K562 (cell line): ENCODE measurements around the gene PPARG. TPM values are rescaled to one million over a fixed set of nuclear protein-coding genes. Genes with fewer than 3 reads are reported as not detected.

Experiments
- BRD4 ChIP-seq: fragments of 200-600 bp; sonication (generic); IDR thresholded peaks from 2 replicates; pipeline ENCODE4 v1.6.1; 2017; ENCODE audit warnings: inconsistent platforms
- DDX20 ChIP-seq: fragments of 450-650 bp; IDR thresholded peaks from 2 replicates; pipeline ENCODE4 v1.6.1; 2016; ENCODE audit warnings: missing genetic modification characterization, low read depth, mild to moderate bottlenecking, missing compliant biosample characterization, moderate library complexity
- HLTF ChIP-seq: fragments of 450-650 bp; IDR thresholded peaks from 2 replicates; pipeline ENCODE4 v1.6.1; 2016
- HNRNPH1 ChIP-seq: fragments of 200-400 bp; formaldehyde crosslinking; optimal IDR thresholded peaks from 2 replicates; pipeline ENCODE3; 2017; ENCODE audit warnings: low read depth, mild to moderate bottlenecking, low read length, moderate library complexity
- IFI16 ChIP-seq: fragments of 250-450 bp; sonication (Bioruptor Pico); IDR thresholded peaks from 2 replicates; pipeline ENCODE4 v2.1.2; 2022; ENCODE audit warnings: mild to moderate bottlenecking, inconsistent platforms
- MAFK ChIP-seq: IDR thresholded peaks from 2 replicates; pipeline ENCODE4 v1.6.1; 2011; ENCODE audit warnings: low read length, improper control_type of control experiment
- PHB ChIP-seq: fragments of 250-450 bp; sonication (Bioruptor Pico); IDR thresholded peaks from 2 replicates; pipeline ENCODE4 v1.5.0; 2021
- PKNOX1 ChIP-seq: fragments of 450-650 bp; IDR thresholded peaks from 2 replicates; pipeline ENCODE4 v1.6.1; 2016
- SETDB1 ChIP-seq: IDR thresholded peaks from one replicate; pipeline ENCODE4 v1.6.1; 2012; ENCODE audit warnings: low read length, control low read depth, inconsistent platforms
- SMAD1 ChIP-seq: fragments of 150-350 bp; IDR thresholded peaks from 2 replicates; pipeline ENCODE4 v1.6.1; 2014; ENCODE audit warnings: low read length, low read depth; ENCODE audit not compliant: partially characterized antibody
- TAF1 ChIP-seq: IDR thresholded peaks from 2 replicates; pipeline ENCODE4 v1.6.1; 2011; ENCODE audit warnings: mild to moderate bottlenecking, low read length, moderate library complexity; ENCODE audit not compliant: insufficient read depth, control insufficient read depth, severe bottlenecking; ENCODE audit errors: extremely low read depth
- ZNF121 ChIP-seq: sonication (generic); formaldehyde crosslinking; conservative IDR thresholded peaks from 2 replicates; pipeline ENCODE4 v1.8.0; 2022; ENCODE audit warnings: missing genetic modification reagents
- ZNF134 ChIP-seq: fragments of 250-450 bp; sonication (Bioruptor Pico); conservative IDR thresholded peaks from 2 replicates; pipeline ENCODE4 v1.4.0; 2020
- ZNF316 ChIP-seq: fragments of 450-650 bp; IDR thresholded peaks from 2 replicates; pipeline ENCODE4 v1.6.1; 2016
- ZNF318 ChIP-seq, 2 experiments: fragments of 450-650 bp; IDR thresholded peaks; 2 replicates each; pipeline ENCODE4 v1.6.1; 2016; ENCODE audit warnings: mild to moderate bottlenecking in 2 of 2, borderline replicate concordance in 1 of 2, low read depth in 1 of 2, moderate library complexity in 1 of 2
- ZNF589 ChIP-seq: fragments of 200-800 bp; sonication (Bioruptor generic); IDR thresholded peaks from 2 replicates; pipeline ENCODE4 v1.6.1; 2016; ENCODE audit warnings: low read depth, missing genetic modification characterization, missing compliant biosample characterization
- ZNF764 ChIP-seq: fragments of 250-450 bp; sonication (Bioruptor Pico); IDR thresholded peaks from 2 replicates; pipeline ENCODE4 v1.4.0; 2020; ENCODE audit warnings: low read depth, mild to moderate bottlenecking, moderate library complexity
- polyA plus RNA-seq, 8 experiments: library from polyadenylated mRNA; depleted of rRNA in 4 of 8; stranded (reverse) in 5 of 8; unstranded in 3 of 8; fragments of >200 nt; fragmentation: Nextera tagmentation in 2 of 8; fragmentation: Illumina TruSeq in 1 of 8; extraction: Ambion mirVana in 2 of 8; extraction: Trizol in 1 of 8; gene quantifications; 2 replicates each; pipeline versions ENCODE4 v1.2.1 to v1.2.3, GENCODE V29; 2011 to 2014; ENCODE audit warnings: inconsistent platforms in 1 of 8, missing spikeins in 1 of 8
- total RNA-seq, 7 experiments: library from RNA; depleted of rRNA in 6 of 7; stranded (reverse); fragments of >200 nt in 6 of 7; fragmentation: Illumina TruSeq in 2 of 7; extraction: Trizol in 2 of 7; gene quantifications; 2 replicates each; pipeline versions ENCODE4 v1.2.1 to v1.2.3, GENCODE V29; 2011 to 2021; ENCODE audit warnings: low replicate concordance in 1 of 7
- TF ChIP-seq, protein P1 (sequence below): fragments of 450-650 bp; IDR thresholded peaks from 2 replicates; pipeline ENCODE4 v1.6.1; 2016; ENCODE audit warnings: borderline replicate concordance

PPARG gene
- total and polyA plus RNA-seq, 9 of the 15 experiments (the other 6 are each of a cell fraction or from before 2014, with no cell fraction given) = not detected

DNA sequence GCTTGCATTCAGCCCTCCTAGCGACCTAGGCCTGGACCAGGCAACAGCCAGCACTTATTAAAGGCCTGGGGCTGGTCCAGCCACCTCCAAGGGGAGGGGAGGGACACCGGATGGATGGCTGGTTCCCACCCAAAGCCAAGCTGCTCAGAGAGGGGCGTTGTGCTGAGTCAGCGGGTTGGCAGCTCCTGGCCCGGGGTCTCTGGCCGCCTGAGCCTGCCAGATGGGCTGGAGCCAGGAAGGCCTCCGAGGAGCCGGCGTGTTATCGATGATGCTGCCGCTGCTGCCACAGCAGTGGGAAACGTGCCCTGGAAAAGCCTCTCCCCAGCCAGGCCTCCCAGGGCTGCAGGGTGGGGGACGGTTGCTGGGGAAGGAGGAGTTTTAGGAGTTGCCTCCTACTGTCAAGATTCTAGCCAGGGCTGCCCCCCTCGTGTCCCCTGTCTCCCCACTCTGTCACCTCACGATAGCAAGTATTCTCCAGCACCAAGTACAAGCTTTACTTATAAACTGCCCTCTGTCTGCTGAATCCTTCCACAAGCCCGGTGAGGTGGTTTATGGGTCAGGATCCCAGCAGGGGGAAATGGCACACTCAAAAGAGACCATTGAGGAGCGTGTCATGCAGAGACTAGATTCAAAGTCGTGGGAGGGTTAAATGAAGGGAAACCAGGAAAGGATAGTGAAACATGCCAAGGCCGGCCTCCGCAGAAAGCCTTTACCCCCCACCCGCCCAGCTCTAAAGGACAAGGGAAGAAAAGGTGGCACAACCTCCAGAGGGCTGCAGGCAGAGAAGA, 152.3 kb downstream of the PPARG start (continued):
- TF ChIP-seq ZNF318 (IDR thresholded peaks at IDR 0.05; ENCODE audit: borderline replicate concordance in 1 of 2, low read depth in 1 of 2) (no peak), ZNF764 (no peak), TAF1 (no peak), ZNF589 (CRISPR knock-in tag) (no peak), SMAD1 (no peak), HNRNPH1 (no peak), MAFK (peak; percentile 72), PHB (CRISPR knock-in tag) (no peak), ZNF134 (CRISPR knock-in tag) (no peak), ZNF316 (peak; percentile 82), HLTF (no peak), PKNOX1 (no peak), SETDB1 (no peak), IFI16 (CRISPR knock-in tag) (no peak), BRD4 (no peak), DDX20 (tag) (no peak), ZNF121 (no peak)
- TF ChIP-seq, protein P1, sequence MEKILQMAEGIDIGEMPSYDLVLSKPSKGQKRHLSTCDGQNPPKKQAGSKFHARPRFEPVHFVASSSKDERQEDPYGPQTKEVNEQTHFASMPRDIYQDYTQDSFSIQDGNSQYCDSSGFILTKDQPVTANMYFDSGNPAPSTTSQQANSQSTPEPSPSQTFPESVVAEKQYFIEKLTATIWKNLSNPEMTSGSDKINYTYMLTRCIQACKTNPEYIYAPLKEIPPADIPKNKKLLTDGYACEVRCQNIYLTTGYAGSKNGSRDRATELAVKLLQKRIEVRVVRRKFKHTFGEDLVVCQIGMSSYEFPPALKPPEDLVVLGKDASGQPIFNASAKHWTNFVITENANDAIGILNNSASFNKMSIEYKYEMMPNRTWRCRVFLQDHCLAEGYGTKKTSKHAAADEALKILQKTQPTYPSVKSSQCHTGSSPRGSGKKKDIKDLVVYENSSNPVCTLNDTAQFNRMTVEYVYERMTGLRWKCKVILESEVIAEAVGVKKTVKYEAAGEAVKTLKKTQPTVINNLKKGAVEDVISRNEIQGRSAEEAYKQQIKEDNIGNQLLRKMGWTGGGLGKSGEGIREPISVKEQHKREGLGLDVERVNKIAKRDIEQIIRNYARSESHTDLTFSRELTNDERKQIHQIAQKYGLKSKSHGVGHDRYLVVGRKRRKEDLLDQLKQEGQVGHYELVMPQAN = no peak
